CD4-positive, alpha-beta T cell treated with Interleukin-12 subunit alpha and Interleukin-12 subunit beta, for 1 hour (primary cell): ENCODE data around the gene MYLIP.
A peak's percentile ranks its signal among the peaks of the same experiment; 100 is the strongest.

ENCODE experiments used
- DNase-seq: peaks from one replicate; pipeline ENCODE4 v3.0.0-alpha.2; 2020

Gene MYLIP

DNA sequence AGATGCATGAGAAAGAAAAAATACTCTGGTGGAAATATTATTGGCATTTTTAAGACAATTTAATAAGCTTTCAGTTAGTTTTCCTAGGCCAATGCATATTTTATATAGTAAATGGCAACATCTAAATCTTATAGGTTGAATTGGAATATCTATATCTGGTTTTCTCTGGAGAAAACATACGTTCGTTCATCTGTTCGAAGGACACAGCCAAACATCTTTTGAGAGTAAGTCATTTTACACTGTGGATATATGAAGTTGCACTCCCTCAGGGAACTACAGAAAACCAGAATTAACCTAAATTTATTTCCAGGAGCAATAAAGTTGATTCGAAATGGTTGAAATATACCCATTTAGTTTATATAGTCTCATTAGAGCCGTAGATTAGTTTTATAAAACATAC lies 49.0 kb downstream of the MYLIP start:
- no peak for DNase-seq

- no peak for DNase-seq
These were observed 49.5 kb downstream of the MYLIP start for GRCh38 chr6:16178351-16178750.

DNA sequence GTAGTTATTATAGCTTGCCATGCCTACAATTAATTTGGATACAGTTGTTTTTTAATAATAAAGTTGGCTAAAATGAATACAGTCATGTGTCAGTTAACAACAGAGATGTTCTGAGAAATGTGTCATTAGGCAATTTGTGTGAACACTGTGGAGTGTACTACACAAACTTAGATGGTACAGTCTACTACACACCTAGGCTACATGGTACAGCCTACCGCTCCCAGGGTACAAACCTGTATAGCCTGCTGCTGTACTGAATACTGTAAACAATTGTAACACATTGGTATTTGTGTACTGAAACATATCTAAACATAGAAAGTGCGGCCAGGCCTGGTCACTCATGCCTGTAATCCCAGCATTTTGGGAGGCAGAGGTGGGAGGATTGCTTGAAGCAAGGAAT lies 50.2 kb downstream of the MYLIP start:
- DNase-seq: no peak

GRCh38 chr6:16179970-16180431 lies 51.1 kb downstream of the MYLIP start:
- peak; percentile 76 for DNase-seq

GRCh38 chr6:16180696-16181438 lies 52.0 kb downstream of the MYLIP start:
- no peak for DNase-seq

DNA sequence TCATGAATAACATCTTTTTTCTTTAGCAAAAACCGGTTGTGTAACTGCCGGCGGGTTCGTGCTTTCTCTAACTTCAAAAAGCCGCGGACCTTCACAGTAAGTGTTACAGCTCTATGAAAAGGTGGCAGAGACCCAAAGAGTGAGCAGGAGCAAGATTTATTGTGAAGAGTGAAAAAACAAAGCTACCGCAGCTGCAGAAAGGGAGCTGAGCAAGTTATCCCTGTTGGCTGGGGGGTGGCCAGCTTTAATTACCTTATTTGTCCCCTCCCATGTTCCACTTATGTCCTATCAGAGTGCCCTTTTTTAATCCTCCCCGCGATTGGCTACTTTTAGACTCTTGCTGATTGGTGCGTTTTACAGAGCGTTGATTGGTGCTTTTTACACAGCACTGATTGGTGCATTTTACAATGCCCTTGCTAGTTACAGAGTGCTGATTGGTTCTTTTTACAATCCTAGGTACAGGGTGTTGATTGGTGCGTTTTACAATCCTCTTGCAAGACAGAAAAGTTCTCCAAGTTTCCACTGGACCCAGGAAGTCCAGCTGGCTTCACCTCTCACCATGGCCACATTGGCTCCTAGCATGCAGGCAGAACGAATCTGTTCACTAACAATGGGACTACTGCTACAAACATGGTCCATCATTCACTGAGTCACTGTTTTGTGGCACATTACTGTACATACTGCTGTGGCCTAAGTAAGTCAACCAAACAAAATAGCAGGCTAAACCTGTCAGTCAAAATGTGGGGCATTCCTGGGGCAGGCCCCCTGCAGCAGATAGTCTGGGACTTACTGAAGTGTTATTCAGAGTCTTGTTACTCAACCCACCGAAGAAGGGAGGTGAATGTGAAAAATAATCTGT lies 52.8 kb downstream of the MYLIP start:
- no peak for DNase-seq

DNA sequence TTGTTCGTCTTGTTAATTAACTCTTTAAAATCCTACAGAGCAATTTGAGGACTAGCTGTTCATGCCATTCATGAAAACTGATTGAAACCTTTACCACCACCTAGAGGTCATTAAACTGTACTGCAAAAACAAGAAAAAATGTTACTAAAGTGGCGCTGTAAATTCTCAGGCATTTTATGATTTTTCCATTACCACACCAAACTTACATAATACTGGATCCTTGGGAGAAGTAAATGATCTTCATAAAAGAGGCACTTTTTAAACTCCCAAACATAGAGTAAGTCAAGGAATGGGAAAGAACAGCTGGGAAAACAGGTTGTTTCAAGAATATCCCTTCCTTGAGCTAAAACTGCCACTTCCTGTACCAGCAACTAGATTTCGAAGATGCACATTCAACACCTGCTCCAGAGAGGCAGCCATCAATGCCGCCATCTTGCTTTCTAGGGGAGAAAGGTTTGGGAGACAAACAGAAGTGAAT lies 54.3 kb downstream of the MYLIP start:
- peak; percentile 38 for DNase-seq

GRCh38 chr6:16184129-16184528 lies 55.2 kb downstream of the MYLIP start:
- peak; percentile 13 for DNase-seq

GRCh38 chr6:16184551-16184950 lies 55.7 kb downstream of the MYLIP start:
- DNase-seq: no peak

DNA sequence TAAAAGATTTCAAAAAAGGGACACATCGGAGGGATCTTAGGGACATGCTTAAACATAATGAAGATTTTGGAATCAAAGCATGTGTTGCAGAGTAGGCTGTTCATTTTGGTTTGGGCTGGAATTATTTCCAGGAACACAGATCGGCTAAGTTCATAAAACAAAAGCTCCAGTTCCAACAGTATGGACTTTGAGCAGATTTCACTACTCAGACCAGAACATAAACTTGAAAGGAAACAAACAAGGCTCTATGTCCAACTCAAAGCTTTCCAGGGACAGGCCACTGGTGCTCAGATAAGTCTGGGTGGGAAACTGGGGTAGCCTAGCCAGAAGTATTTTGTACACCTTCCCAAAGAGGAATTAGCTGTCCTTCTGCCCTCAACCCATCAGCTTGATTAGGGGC lies 58.3 kb downstream of the MYLIP start:
- no peak for DNase-seq

DNA sequence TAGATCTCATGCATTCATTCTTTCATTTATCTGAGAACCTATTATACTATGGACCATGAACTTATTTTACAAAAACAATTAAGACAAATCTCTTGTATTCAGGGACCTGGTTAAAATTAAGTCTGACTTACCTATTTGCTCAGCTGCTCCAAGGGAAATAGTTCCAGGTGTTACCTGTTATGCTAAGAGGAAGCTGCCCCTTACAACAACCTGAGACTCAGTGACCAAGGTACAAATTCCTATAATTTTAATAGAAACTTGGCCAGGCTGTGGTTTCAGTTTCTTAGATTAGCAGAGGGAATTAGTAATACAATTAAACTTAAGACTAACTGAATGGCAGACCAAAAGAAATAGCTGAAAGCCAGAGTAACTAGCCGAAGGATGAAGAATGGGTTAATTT lies 61.3 kb downstream of the MYLIP start:
- DNase-seq: no peak

- no peak for DNase-seq
These were observed 67.5 kb downstream of the MYLIP start for GRCh38 chr6:16196260-16196983.

GRCh38 chr6:16196984-16197546 lies 68.2 kb downstream of the MYLIP start:
- no peak for DNase-seq
